OCI-M1 (cell line): ENCODE measurements around the gene EHD1.
"Not testable (repeated sequence)": the region's sequence is repeated elsewhere in the genome, so short reads cannot be mapped to it uniquely, and the experiment has no call there.

ENCODE experiments used
- DNase-seq: peaks from one replicate; lab custom pipeline; 2025; lab: John Stamatoyannopoulos, UW

Gene EHD1

GRCh38 chr11:64856382-64857227 is 21.8 kb downstream of the EHD1 start:
- no peak for DNase-seq

- no peak for DNase-seq
These were observed 22.7 kb downstream of the EHD1 start for GRCh38 chr11:64855596-64856304.

- DNase-seq = no peak
These were observed 23.6 kb downstream of the EHD1 start for GRCh38 chr11:64854534-64855502.

GRCh38 chr11:64854157-64854533 is 24.3 kb downstream of the EHD1 start:
- DNase-seq = no peak

- DNase-seq = no peak
These were observed 24.7 kb downstream of the EHD1 start for GRCh38 chr11:64853709-64854108.

GRCh38 chr11:64852804-64853509 is 25.5 kb downstream of the EHD1 start:
- no peak for DNase-seq

- no peak for DNase-seq
These were observed 26.5 kb downstream of the EHD1 start for GRCh38 chr11:64851831-64852351.

- peak; percentile 18 for DNase-seq
These were observed 27.3 kb downstream of the EHD1 start for GRCh38 chr11:64850979-64851567.

GRCh38 chr11:64849598-64850356 is 28.6 kb downstream of the EHD1 start:
- DNase-seq = no peak

- DNase-seq = peak; percentile 42
These were observed 29.4 kb downstream of the EHD1 start for GRCh38 chr11:64848826-64849597.

GRCh38 chr11:64848214-64848825 is 30.1 kb downstream of the EHD1 start:
- DNase-seq = peak; percentile 42

- peak; percentile 97 for DNase-seq
These were observed 31.3 kb downstream of the EHD1 start for GRCh38 chr11:64846998-64847666.

GRCh38 chr11:64845776-64846129 is 32.7 kb downstream of the EHD1 start:
- not testable (repeated sequence) for DNase-seq

GRCh38 chr11:64845129-64845775 is 33.2 kb downstream of the EHD1 start:
- DNase-seq = peak; percentile 40

GRCh38 chr11:64844330-64845128 is 33.9 kb downstream of the EHD1 start, which contains the start of gene CDC42BPG:
TSS of gene CDC42BPG (minus strand) at chr11:64844653. CDS start at chr11:64844569, 84 bp downstream.
- DNase-seq = peak; percentile 83

- no peak for DNase-seq
These were observed 34.6 kb downstream of the EHD1 start for GRCh38 chr11:64843686-64844329.
